Activated T-cell treated with anti-CD3 and anti-CD28 coated beads for 24 hours (primary cell): ENCODE results near the gene CMTM1.
"Not testable (repeated sequence)": the region's sequence is repeated elsewhere in the genome, so short reads cannot be mapped to it uniquely, and the experiment has no call there.

Experiments
- DNase-seq: peaks from one replicate; pipeline ENCODE4 v3.0.0-alpha.2; 2020; ENCODE audit warnings: low read depth

Gene CMTM1

GRCh38 chr16:66592814-66593213 is 26.6 kb downstream of the CMTM1 start:
- DNase-seq, result no peak

- no peak for DNase-seq
Measured at GRCh38 chr16:66594739-66595138, 28.5 kb downstream of the CMTM1 start.

- DNase-seq, result not testable (repeated sequence)
Measured at GRCh38 chr16:66596559-66596958, 30.3 kb downstream of the CMTM1 start.

DNA sequence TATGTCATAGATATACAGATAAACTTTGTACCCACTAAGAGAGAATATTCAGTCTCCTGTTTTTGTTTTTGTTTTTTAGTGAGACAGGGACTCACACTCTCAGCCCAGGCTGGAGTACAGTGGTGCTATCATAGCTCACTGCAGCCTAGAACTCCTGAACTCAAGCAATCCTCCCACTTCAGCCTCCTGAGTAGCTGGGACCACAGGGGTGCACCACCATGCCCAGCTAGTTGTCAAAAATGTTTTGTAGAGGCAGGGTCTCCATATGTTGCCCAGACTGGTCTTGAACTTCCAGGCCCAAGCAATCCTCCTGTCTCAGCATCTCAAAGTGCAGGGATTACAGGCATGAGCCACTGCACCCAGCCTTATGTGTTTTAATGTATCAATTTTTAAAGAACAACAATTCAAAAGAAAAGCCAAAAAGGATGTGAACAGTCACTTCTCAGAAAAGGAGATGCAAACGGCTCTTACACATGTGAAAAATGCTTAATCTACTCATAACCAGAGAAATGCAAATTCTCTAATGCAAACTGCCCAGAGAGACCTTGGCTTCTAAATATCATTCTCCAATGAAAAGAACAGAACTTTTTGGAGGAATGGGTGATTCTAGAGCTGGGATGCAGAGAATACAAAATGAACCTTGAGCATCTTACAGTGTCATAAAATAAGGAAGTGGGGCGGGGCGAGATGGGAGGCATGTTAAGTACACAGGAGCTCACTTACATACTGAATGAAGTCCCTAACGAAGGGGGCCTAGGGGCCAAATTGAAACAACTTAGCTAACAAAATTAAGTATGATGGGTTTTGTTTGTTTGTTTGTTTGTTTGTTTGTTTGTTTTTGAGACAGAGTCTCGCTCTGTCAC is 31.0 kb downstream of the CMTM1 start:
- no peak for DNase-seq

GRCh38 chr16:66598111-66598510 is 31.9 kb downstream of the CMTM1 start:
- no peak for DNase-seq

- DNase-seq, result no peak
Measured at GRCh38 chr16:66599726-66600125, 33.5 kb downstream of the CMTM1 start.

DNA sequence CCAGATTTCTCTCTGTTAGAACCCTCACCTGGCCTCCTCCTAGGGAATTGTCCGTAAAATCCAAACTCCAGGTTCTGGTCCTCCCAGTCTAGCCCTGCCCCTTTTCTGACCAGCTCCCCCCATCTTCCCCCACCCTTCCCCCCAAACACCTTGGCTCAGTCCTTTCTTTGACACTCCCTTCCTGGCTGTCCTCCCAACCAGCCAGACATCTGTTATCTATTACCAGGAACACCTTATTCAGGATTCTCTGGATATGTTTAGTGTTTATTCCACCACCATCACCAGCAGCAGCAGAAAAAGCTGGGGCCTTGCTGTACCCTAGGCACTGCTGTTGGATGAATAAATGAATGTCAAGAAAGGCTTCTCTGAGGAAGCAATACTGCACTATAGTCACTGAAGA is 34.2 kb downstream of the CMTM1 start:
- DNase-seq, result no peak

GRCh38 chr16:66601471-66601870 is 35.2 kb downstream of the CMTM1 start:
- DNase-seq, result no peak

DNA sequence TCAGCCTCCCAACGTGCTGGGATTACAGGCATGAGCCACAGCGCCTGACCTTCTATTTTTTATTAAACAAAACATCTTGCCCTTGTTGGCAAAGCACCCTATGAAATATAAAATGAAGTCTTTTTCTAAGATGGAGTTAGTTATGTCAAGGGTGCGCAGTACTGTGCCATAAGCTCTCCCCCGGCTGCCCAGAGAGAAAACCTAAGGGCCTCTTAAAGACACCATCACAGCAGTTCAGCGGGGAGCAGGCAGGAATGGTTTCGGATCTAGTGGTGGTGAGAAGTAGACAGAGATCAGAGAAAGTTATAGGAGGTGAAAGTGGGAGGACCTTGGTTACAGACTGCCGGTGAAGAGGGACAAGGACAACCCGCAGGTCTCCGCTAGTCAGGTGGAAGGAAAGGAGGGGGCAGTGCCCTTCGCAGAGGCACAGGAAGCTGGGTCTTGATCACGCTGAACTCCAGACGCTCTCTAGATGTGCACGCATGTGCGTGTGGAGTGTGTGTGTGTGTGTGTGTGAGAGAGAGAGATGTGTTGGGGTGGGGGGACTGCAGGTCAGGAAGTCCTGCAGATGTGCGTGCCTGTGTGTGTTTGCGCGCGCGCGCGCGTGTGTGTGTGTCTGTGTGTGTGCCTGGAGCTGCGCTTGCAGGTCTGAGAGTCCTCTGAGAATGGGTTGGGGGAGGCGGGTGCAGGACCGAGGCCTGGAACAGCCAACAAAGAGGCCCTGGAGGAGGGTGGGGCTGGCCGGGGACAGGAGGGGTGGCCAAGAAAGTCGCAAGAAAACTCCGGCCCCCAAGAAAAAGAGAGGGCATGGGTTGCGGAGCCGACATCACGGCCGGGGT is 37.5 kb downstream of the CMTM1 start:
- peak; percentile 57 for DNase-seq

GRCh38 chr16:66604376-66605176 is 38.3 kb downstream of the CMTM1 start, which contains the start of gene CMTM3:
CMTM3 (plus strand) TSS chr16:66604704; CDS start chr16:66604806, 102 bp downstream.
- peak; percentile 61 for DNase-seq

DNA sequence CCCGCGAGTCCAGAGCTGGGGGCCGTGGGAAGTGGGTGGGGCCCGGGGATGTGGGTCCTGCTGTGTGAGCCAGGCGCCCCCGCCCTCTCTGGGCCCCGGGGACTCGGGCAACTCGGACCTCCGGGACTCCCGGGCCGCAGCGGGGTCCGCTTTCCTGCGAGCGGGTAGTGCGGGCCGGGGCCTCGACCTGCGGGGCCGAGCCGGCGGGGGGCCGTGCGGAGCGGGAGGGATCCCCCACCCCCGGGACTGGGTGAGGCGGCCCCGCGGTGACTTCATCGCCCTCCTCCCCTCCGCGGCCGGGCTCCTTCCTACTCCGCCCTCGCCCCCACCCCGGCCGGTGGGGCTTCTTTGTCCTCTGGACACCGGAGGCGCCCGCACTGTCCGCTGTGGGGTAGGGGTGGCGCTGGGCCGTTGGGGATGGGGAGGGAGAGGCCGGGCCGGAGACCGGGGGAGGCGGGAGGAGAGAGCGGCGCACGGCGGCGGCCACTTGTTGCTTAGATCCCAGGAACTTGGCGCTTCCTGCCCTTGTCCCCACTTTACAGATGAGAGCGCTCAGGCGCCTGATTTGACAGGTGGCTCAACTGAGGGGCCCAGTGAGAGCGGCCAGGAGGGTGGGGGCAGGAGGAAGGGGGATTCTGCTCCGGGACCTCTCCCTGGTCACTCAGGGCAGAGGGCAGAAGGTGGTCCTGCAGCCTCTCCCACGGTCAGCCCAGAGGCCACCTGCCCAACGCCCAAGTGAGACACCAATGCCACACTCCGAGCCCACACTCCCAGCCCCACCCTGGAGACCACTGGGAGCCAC is 39.1 kb downstream of the CMTM1 start:
- DNase-seq, result no peak

- no peak for DNase-seq
Measured at GRCh38 chr16:66605979-66606751, 39.9 kb downstream of the CMTM1 start.

DNA sequence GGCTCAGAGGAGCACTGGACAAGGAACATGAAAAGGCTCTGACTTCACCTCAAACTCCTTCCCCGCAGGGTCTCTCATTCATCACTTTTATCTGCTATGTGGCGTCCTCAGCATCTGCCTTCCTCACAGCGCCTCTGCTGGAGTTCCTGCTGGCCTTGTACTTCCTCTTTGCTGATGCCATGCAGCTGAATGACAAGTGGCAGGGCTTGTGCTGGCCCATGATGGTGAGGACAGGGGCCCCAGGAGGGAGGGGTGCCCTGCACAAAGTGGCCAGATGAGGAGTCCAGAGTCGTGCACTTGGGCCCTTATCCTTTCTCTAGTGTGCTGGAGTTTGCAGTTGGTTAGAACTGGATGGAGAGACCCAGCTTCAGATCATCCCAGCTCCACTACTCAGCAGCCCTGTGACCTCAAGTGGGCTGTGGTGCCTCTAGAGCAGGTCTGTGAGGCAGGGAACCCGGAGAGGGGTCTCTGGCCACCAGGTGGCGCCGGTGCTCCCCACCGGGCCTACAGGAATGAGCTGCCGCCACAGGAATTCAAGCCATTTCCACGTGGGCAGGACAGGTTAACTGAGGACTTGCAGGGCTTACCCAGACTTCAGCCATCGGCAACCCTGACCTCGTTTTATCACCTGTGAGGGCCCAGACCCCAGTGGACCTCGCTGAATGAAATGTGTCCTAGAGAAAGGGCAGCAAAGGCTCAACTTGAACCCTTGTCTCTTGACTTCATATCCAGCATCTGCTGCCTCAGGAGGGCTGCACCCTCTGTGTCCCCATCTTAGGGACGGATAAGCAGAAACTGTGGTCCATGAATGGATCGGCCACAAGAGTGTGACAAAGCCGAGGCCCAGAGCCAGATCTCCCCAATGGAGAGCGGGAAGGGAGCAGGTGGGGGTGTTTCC is 42.3 kb downstream of the CMTM1 start:
- DNase-seq, result peak; percentile 84

- DNase-seq, result no peak
Measured at GRCh38 chr16:66609139-66609510, 42.9 kb downstream of the CMTM1 start.

GRCh38 chr16:66610111-66610820 is 44.0 kb downstream of the CMTM1 start:
- no peak for DNase-seq

DNA sequence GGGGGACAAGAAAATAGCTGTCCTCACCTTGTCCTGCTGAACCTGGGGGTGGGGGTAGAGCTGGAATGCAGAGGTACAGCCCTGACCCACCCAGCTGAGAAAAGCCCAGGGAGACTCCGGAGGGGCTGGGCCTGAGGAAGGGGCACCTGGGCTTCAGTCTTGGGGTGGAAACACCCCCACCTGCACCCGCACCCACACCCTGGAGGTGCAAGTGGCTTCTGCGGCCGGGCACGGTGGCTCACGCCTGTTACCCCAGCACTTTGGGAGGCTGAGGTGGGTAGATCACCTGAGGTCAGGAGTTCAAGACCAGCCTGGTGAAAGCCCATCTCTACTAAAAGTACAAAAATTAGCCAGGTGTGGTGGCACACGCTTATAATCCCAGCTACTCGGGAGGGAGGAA is 45.7 kb downstream of the CMTM1 start:
- not testable (repeated sequence) for DNase-seq

GRCh38 chr16:66612422-66612821 is 46.2 kb downstream of the CMTM1 start:
- no peak for DNase-seq

GRCh38 chr16:66614161-66614802 is 48.0 kb downstream of the CMTM1 start:
- DNase-seq, result no peak
